GM21576 (cell line): ENCODE data around the gene GNAZ.

Experiments
- ATAC-seq: cut with Tn5 transposase; IDR thresholded peaks from one replicate; pipeline ENCODE4 v1.9.1; 2021; ENCODE audit warnings: mild to moderate bottlenecking, moderate library complexity; ENCODE audit not compliant: unreplicated experiment

The GNAZ gene

DNA sequence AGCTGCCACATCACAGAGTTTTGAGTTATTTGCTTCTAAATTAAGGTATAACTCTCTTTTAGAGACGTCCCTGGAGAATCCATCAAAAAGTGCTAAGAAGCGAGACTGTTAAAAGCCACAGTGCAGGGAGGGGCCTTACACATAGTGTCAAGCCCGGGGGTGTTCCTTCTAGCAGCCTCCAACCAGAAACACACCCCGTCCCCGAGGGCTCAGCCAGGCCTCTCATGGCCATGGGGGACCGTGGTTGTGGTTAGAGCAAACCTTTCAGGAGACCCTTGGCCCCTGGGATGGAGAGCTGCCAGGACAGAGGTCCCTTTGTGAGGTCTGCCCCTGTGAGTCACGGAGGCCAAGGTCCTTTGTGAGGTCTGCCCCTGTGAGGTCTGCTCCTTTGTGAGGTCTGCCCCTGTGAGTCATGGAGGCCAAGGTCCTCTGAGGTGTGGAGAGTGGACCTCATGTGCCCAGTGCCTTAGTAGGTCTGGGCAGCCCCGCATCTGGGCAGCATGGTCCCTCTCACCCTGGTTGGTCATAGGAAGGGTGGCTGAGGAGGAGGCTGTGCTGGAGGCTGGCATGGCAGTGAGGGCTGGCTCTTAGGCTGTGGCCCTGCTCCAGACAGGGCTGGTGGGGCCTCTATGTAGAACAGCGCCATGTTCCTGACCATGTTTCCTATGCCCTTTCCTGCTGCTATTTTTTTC, 5.4 kb downstream of the GNAZ start:
- ATAC-seq, result no peak

DNA sequence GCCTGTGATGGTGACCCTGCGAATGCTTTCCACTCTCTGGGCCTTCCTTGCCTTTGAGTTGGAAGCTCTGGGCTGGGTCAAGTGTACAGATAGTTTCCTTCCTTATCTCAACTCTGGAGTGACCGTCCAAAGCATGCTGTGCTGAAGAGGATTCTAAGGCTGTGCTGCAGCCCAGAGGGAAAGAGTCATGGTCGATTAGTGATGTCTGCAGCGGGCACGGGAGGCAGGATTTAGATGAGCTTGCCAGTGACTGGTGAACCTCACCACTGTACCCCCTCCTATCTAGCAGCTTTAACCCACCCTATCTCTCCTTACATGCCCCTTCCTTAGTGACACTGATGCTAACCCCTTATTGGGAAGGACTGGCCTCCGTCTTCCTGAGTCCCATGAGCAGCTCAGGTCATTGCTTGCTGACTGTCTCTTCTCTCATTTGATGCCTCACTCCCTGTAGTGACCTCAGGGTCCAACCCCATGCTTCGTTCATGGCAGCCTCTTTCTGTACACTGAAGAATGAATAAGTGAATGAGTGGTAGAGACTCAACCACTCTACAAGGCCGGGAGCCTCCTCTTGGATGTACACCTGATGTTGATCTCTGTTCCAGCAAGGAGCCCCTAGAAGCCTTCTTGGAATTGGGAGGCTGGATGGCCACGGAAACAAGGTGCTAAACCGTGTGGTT, 6.7 kb downstream of the GNAZ start:
- ATAC-seq, result no peak

DNA sequence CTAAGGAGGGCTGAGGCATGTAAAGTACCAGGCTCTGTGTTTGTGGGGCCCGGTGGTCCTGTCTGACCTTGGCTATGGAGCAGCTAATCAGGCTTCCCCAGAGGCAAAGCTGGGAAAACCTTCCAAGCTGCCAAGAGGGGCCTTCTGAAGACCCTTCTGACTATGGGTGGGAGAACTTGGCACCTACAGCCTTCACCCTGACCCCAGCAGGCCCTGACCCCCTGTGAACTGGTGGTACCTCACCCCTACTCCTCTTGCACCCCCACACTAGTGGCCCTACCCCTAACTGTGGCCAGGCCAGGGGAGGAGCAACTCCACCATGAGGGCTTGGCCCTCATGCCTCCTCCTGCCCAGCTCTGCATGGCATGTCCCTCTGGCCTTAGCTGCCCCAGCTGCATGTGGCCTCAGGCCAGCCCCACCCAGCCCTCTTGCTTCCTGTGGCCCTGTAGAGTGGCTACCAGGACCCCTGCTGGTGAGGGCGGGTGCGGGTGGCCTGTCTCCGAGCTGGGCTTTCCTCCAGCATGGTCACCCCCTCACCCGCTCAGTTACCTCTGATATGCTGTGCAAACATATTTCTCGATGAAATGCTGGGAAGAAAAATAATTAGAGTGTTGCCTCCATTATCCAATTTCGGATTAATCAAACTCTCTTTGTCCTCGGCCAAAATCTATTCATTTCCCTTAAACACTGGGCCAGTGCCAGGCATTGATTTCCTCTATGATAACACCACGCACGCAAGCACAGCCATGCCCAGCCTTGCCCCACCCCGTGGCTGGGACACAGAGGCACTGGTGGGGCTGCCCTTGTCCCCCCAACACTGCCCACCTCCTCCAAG, 7.5 kb downstream of the GNAZ start:
- no peak for ATAC-seq

DNA sequence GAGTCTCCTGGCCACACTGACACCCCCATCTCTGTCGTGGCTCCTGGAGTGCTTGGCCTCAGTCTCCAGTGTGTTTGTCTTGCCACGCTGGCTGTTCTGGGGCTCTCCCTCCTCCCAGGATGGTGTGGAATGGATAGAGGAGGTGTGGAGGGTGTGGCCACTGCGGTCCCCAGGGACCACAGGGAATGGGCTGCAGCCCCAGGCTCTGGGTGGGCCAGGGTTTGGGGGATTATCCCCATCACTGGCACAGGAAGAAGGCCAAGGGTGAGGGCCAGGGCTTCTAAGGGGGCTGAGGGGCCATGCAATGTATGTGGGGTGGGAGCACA, 8.1 kb downstream of the GNAZ start:
- ATAC-seq, result no peak

DNA sequence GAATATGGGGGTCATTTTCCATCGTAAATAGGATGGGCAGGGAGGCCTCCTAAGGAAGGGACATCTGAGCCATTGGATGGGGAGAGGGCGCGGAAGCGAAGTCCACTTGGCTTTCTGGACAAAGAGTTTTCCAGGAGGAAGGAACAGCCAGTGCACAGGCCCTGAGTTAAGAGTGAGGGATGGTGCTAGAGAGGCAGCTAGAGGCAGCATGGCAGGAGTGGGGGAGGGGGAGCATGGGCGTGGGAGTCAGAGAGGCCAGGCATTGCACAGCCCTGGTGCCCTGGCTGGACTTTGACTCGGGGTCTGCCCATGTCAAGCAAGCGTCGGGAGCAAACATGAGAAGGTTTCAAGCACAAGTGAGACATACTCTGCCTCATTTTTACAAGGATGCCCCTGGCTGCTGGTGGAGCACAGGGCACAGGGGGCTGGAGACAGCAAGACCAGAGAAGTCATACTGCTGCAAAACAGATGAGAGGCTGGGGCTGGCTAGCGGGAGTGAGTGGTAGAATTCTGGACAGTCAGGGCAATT, 9.0 kb downstream of the GNAZ start:
- ATAC-seq, result no peak

DNA sequence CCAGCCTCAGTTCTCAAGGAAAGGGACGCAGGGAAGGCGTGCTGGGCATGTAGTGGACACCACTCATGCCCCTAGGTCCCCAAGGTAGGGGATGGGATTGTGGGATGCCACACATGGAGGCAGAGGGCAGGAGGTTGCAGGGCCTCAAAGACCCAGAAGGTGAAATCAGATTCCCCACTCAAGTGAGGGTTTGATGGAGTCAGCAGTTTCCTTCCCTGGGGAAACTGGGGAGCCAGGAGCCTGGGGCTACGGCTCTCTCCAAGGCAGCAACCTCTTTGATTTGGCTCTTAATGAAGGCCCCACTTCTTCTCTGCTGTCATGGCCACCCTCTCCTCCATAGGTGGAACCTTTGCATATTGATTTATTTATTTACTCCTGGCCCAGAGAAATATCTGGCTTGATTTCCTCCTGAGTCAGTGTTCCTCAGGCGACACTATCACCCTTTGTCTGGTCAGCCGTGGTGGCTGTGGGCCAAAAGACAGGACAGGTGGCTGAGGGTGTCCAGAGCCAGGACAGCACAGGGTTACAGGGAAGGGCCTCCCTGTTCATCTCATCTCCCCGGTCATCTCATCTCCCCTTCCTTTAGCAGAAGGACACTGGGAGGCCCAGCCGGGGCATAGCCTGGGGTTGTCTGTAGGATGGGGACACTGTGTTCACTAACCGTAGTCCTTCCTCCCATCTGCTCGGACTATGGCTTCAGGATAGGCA, 9.6 kb downstream of the GNAZ start:
- ATAC-seq, result no peak

DNA sequence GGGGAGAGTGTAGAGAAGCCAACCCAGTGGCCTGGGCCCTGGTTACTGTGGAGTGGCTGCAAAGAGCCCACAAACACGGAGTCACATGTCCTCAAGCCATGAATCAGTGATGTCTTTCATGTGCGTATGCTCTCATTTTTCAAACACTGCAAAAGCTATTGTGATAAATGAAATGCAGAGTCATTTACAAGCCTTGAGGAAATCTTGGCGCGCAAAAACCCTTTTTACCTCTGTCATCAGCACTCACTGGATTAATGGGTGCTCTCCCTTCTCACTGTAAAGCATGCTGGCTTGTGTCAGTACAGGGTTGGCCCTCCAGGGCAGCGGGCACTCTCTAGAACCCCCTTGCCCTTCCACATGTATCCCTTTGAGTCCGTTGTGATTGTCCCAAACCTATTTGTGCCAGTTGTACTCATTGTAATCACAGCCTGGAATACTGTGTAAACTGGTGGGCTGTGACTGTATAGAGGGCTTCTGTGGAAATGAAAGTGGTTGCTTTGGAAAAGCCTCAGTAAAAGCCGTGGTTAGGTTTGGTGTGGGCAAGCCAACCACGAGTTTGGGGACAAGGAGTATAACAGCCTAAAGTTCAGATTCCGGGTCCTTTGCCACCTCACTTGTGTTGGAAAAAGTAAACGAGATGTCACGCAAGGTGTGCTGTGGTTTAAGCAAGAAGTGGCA, 10.4 kb downstream of the GNAZ start:
- no peak for ATAC-seq

DNA sequence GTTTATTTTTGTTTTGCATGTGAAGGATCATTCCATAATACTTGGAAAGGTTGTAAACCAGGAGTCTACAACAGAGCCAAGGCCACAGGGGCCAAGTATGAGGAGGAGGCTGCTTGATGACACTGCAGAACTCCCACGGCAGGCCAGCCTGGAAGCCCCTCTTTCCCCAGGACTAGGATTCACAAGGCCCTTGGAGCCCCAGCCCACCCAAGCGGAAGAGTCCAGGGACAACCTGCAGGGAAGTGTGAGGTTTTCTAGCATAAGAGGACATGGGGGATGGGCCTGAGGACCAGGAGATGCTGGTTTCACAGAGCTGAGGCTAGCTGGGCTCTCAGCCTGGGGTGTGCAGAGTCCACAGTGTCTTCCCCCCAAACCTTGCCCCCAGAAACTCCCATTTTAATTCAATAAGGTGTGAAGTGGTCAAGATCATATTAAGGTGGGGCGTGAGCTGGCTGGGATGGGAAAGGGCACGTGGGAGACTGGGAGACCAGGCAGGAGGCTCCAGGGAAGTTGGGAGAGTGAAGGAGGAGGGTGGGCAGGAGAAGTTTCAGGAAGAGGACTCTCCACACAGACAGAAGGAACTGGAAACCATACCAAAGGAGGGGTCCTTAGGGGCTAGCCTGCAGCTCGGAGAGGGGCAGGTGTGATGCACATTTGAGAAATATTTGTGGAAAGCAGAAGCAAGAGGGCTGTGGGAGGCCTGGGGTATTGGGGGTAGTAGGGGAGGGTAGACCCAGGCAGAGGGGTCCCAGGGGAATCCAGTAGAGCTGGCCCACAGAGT, 12.4 kb downstream of the GNAZ start:
- no peak for ATAC-seq

DNA sequence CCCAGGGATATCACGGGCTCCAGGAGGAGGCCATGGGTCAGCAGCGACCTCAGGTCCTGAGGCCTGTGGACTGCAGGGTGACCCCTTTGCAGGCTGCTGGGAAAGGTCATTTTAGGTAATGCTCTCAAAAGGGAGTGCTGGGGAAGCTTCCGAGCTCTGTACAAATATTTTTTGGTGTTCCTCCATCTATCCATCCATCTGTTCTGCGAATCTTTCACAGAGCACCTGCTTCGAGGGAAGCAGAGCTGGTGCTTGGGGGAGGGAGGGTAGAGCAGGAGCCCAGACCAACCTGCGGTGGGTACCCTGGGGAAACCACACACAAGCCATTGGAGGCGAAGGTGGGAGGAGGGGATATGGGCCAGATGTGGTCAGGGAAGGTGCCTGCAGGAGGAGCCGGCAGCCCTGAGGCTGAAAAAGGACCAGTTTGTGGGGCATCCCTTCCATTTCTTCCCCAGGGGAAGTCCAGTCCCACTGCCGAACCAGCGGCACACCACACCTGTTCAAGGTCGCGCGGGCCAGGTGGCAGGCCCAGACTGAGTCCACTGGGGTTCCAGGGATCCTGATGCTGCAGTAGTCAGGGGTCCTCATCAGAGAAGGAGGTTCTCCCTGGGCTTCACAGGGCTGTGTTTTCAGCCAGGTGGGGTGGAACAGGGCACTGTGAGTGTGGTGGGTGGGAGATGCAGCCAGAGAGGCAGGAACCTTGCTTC, 13.1 kb downstream of the GNAZ start:
- ATAC-seq, result no peak

DNA sequence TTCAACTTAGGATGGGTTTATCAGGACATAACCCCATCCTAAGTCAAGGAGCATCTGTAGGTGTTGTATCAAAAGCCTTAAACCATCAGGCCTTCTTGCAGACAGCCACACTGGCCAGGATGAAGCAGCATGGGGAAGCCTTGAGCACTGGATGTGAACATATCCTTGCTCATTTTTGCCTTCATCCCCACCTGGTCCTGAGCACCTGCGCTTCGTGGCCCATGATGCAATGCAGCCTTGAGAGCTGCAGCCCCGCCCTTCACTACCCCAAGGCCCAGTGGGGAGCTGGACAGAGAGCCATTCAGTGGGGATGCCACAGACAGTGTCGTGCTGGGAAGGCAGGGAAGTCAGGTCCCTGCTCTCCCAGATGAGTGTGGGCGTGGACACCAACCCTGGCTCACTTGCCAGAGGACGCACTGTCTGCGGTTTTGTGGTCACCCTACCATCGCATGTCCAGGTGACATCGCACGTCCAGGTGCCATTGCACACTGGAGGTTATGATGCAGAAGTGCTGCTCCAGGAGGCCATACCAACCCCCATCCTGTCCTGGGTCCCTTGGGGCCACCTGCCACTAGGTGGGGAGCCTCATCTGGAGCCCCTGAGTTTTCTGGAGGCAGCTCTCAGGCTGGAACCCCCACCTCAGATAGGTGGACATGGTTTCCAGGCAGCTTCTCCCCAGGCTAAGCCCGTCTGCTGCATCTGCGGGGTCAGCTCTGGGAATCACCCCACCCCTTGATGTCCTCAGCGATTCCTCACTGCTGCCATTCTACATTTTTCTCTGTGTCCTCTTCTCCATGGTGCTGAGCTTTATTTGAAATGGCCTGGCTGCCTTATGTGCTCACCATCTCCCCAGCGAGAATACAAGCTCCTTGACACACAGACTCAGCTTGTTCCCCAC, 14.4 kb downstream of the GNAZ start:
- no peak for ATAC-seq

DNA sequence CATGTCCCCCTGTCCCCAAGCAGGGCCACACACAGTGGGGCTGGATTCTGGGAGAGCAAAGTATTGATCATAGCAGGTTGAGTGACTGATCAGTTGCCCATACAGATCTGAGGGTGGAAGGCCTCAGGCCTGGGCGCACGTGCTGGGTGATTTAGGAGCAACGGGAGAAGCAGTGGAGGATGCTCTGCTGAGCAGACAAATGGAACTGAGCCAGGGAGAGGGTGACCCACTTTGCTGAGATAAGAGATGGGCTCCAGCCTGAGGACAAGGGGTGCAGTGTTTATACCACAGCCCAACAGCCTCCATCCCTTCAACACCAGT, 15.0 kb downstream of the GNAZ start:
- no peak for ATAC-seq

DNA sequence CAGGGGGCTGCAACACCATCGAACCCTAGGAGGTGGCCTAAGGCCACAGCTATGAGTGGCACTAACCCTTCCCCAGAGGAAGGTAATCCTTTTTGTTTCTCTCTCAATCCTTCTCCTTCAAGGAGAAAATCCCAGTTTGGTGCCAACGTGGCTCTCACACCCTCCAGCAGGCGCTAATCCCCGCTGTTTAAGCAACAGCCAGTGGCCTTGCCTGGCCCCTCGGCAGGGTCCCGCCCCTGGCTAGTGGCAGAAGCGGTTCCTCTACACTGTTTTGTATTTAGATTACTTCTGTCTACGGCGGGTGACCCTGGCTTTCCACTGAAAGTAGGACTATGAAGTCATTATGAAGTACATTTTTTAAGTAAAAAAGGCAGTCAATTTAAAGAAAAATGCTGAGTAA, 15.5 kb downstream of the GNAZ start:
- no peak for ATAC-seq

DNA sequence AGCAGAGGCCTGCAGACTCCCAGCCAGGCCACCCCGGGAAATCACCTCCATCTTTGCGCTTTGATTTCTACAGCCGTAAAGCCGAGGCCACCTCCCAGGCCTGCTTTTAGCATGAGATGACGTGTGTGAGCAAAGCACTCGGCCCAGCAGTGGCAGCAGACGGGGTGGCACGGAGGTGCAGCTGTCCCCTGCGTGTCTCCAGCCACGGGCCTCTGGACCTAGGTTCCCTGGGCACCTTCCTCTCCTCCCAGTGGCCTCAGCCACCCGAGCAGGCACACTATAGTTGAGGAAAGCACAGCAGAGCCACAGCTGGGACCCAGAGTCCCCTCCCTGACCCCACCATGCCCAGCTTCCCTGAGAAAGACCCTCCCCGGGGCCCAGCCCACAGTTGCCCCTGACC, 15.9 kb downstream of the GNAZ start:
- no peak for ATAC-seq

DNA sequence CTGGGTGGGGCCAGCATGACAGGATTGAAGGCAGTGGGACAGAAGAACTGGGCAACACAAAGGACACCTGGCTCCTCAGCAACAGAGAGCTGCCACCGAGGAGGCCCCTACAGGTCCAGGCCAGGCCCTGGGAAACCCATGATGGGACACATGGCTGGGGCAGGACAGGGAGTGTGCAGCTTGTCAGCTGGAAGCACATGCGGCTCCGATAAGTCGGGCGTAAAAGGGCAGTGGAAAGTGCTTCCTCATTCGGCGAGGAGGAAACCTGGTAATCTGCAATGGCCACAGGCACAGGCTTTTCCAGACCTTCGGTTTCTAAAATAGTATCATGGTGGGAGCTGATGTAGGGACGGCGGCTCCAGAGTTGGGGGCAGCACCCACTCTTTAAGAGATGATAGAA, 16.5 kb downstream of the GNAZ start:
- no peak for ATAC-seq

DNA sequence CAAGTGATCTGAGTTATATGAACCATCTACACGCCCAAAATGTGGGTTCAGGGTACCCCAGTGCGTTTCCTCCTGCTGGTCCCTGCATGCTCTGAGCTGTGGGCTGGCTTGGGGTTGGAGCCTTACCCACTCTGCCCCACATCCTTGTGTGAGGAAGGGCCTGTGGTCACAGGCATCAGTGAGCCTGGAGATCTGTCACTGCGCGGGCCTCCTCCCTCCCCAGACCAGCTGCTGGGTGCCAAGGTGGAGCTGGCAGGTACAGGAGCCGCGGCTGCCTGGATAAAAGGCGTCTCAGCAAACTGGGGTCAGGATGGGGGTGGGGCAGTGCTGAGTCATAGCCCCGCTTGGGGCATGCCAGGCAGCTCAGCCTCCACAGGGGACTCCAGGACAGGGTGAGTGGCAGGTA, 17.9 kb downstream of the GNAZ start:
- no peak for ATAC-seq

DNA sequence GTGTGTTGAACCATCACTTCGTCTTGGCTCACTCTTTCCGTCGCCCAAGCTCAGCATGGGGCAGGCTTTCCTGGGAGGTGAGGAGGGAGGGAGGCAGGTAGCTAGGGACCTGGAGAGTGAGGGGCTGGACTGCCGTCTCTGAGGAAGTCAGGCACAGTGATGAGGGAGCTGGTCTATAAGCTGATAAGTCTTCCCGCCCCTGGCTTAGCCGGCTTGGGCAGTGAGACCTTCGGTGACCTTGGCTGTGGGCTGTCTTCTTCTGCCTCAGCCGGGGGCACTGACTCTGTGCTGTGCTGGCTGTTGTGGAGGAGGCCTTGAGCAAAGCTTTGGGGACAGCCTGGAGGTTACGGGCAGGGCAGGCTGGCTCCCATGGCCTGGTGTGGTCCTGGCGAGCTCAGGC, 18.7 kb downstream of the GNAZ start:
- ATAC-seq, result no peak

DNA sequence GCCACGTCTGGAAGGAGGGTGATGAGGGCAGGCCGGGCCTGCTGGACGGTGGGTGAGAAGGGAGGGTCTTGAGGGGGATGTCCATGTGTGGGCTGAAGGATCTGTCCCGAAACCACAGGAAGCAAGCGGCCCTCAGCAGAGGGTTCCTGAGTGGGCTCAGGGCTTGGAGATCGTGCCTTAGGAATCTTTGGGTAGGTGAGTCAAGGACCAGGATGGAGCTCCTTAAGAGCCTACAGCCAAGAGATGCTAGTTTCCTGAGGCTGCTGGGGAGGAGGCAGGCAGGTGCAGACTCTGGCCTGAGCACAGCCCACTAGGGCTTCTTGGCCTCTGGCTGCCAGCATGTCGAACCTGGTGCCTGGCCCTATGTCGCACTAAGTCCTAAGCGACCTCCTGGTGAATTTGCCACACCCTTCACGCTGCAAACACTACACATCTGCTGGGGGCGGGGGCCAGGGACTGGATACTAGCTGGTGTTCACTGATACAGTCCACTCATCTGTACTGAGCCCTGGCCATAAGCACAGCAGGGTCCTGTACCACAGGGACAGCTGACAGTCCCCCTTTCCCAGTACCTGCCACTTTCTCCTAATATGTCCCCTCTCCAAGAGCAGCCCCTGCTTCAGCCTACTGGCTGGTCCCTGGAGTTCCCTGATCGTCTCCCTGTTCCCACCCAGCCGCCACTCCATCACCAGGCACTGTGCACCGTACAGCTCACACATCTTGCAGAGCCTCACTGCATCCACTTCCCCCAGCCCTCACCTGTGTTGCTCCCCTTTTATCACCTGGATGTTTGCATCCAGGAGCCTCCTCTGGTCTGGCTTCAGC, 19.5 kb downstream of the GNAZ start:
- no peak for ATAC-seq

DNA sequence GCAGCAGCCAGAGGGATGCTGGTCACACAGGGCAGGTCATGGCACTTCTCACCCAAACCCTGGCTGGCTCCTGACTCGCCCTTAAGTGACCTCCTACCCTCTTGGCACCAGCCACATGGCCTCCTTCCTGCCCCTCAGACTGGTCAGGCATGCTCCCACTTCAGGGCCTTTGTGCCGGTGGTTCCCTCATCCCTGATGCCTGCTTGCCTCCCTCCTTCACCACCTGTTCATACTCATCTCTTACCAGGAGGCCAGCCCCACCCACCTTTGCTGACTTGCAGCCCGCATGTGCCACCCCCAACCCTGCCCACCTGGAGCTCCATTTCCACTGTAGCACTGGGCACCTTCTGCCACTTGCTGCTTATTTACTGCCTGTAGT, 20.1 kb downstream of the GNAZ start:
- no peak for ATAC-seq
